HCT116 (cell line): ENCODE data around the gene ZBTB38. TPM values are rescaled to one million over a fixed set of nuclear protein-coding genes. Genes with fewer than 3 reads are reported as not detected.

ENCODE experiments used
- ATAC-seq: fragments of 200-7000 bp; cut with Tn5 transposase; 2 replicates; pipeline ENCODE4 v1.9.1; 2020; ENCODE audit warnings: mild to moderate bottlenecking, moderate library complexity
- BruUV-seq: library from RNA; stranded (reverse); fragments of 400-500 nt; replicated peaks from 2 replicates; lab custom pipeline; 2021; lab: Mats Ljungman, UMichigan
- CTCF ChIA-PET: fragments of 300-600 bp; sonication (Branson Sonifier 250); formaldehyde crosslinking; loops from one replicate; lab custom pipeline; 2021; ENCODE audit warnings: antibody characterized with exemption; lab: Charles Lee
- POLR2A ChIA-PET: fragments of 300-600, 350-600 bp; sonication (Branson Sonifier 250); formaldehyde crosslinking; loops from one replicate; lab custom pipeline; 2021; ENCODE audit warnings: antibody characterized with exemption; lab: Charles Lee
- RAD21 ChIA-PET, 2 experiments: fragments of 300-600 bp; sonication (Branson Sonifier 250); formaldehyde crosslinking; loops; one replicate each; lab custom pipeline; 2023; ENCODE audit warnings: low total read pairs in 2 of 2; ENCODE audit not compliant: uncharacterized antibody in 2 of 2, unreplicated experiment in 2 of 2, low non-redundant PET in 1 of 2; lab: Charles Lee
- DNase-seq: peaks from one replicate; pipeline ENCODE4 v3.0.0-alpha.2; 2010; ENCODE audit warnings: low read depth, low spot score
- H2AFZ ChIP-seq: fragments of 200-600 bp; shearing (Covaris generic), sonication (generic); 2 replicates; pipeline ENCODE4 v1.6.1; 2017; ENCODE audit warnings: low read depth, mixed run types, mixed read lengths, antibody characterized with exemption, low read length; ENCODE audit not compliant: poor library complexity, severe bottlenecking
- H3K27ac ChIP-seq: 2 replicates; pipeline ENCODE4 v1.5.1; 2012; ENCODE audit warnings: low read depth, low read length
- H3K27me3 ChIP-seq: fragments of 200-600 bp; sonication (generic); 2 replicates; pipeline ENCODE4 v1.6.1; 2016; ENCODE audit warnings: mixed run types, low read length, mixed read lengths; ENCODE audit not compliant: insufficient read depth
- H3K36me3 ChIP-seq, 2 experiments: fragments of 200-500 bp in 1 of 2; fragments of 200-600 bp in 1 of 2; sonication (Bioruptor generic) in 1 of 2; sonication (generic) in 1 of 2; 2 replicates each; pipeline versions ENCODE4 v1.5.1 to v1.6.1; 2014 to 2016; ENCODE audit warnings: low read length in 2 of 2, inconsistent platforms in 1 of 2, mixed read lengths in 1 of 2, mixed run types in 1 of 2; ENCODE audit not compliant: insufficient read depth in 2 of 2, control insufficient read depth in 1 of 2
- H3K4me1 ChIP-seq, 2 experiments: fragments of 200-600 bp in 1 of 2; sonication (generic) in 1 of 2; 2 replicates each; pipeline versions ENCODE4 v1.5.1 to v1.6.1; 2012 to 2017; ENCODE audit warnings: low read length in 2 of 2, inconsistent platforms in 1 of 2, mild to moderate bottlenecking in 1 of 2, mixed read lengths in 1 of 2, mixed run types in 1 of 2, moderate library complexity in 1 of 2; ENCODE audit not compliant: insufficient read depth in 2 of 2, control insufficient read depth in 1 of 2
- H3K4me2 ChIP-seq: fragments of 200-600 bp; sonication (generic); 2 replicates; pipeline ENCODE4 v1.6.1; 2017; ENCODE audit warnings: mixed run types, low read length, mixed read lengths
- H3K4me3 ChIP-seq, 2 experiments: fragments of 200-600 bp in 1 of 2; sonication (generic) in 1 of 2; replicated peaks in 1 of 2; 2 replicates each; pipeline ENCODE4 v1.5.1; 2011 to 2016; ENCODE audit warnings: low read length in 2 of 2, control low read depth in 1 of 2, low read depth in 1 of 2, mild to moderate bottlenecking in 1 of 2, mixed read lengths in 1 of 2, mixed run types in 1 of 2
- H3K79me2 ChIP-seq: fragments of 200-600 bp; sonication (generic); 2 replicates; pipeline ENCODE4 v1.6.1; 2017; ENCODE audit warnings: mild to moderate bottlenecking, mixed run types, low read length, moderate library complexity, mixed read lengths; ENCODE audit not compliant: insufficient read depth
- H3K9ac ChIP-seq: fragments of 200-600 bp; sonication (generic); 2 replicates; pipeline ENCODE4 v1.6.1; 2016; ENCODE audit warnings: low read length, mixed read lengths
- H3K9me2 ChIP-seq: fragments of 200-600 bp; sonication (generic), shearing (Covaris generic); 2 replicates; pipeline ENCODE4 v1.6.1; 2017; ENCODE audit warnings: mixed run types, mild to moderate bottlenecking, moderate library complexity; ENCODE audit not compliant: insufficient read depth
- H3K9me3 ChIP-seq, 2 experiments: fragments of 200-500 bp in 1 of 2; fragments of 200-600 bp in 1 of 2; sonication (Bioruptor generic) in 1 of 2; sonication (generic) in 1 of 2; 2 replicates each; pipeline ENCODE4 v1.6.1; 2014 to 2017; ENCODE audit warnings: low read length in 2 of 2, mixed read lengths in 2 of 2, inconsistent platforms in 1 of 2, low read depth in 1 of 2, mild to moderate bottlenecking in 1 of 2, mixed run types in 1 of 2, moderate library complexity in 1 of 2; ENCODE audit not compliant: control insufficient read depth in 1 of 2, insufficient read depth in 1 of 2
- H4K20me1 ChIP-seq: fragments of 200-600 bp; sonication (generic), shearing (Covaris generic); 2 replicates; pipeline ENCODE4 v1.6.1; 2017; ENCODE audit warnings: mixed run types, mild to moderate bottlenecking, moderate library complexity; ENCODE audit not compliant: insufficient read depth
- CEBPB ChIP-seq: IDR thresholded peaks from 2 replicates; pipeline ENCODE4 v1.6.1; 2012; ENCODE audit warnings: low read depth
- EGR1 ChIP-seq: IDR thresholded peaks from 2 replicates; pipeline ENCODE4 v1.6.1; 2012; ENCODE audit warnings: low read depth
- ELF1 ChIP-seq: IDR thresholded peaks from 2 replicates; pipeline ENCODE4 v1.6.1; 2012; ENCODE audit warnings: low read depth, borderline replicate concordance
- POLR2A ChIP-seq: IDR thresholded peaks from 2 replicates; pipeline ENCODE4 v1.7.0; 2011; ENCODE audit warnings: borderline replicate concordance; ENCODE audit not compliant: insufficient read depth, insufficient read length; ENCODE audit errors: extremely low read depth
- REST ChIP-seq: IDR thresholded peaks from 2 replicates; pipeline ENCODE4 v1.6.1; 2012; ENCODE audit warnings: low read depth
- SP1 ChIP-seq: IDR thresholded peaks from 2 replicates; pipeline ENCODE4 v1.6.1; 2012; ENCODE audit warnings: low read depth
- intact Hi-C: fragments of 100-400 bp; cut with micrococcal nuclease; formaldehyde crosslinking; loops from 2 replicates; pipeline ENCODE4 v1.10.0; 2022
- total RNA-seq: library from RNA; stranded (reverse); gene quantifications from one replicate; pipeline ENCODE4 v1.2.1, GENCODE V29; 2021; ENCODE audit not compliant: unreplicated experiment

Gene ZBTB38
- total RNA-seq, 1 experiment from 2014 or later = 33.5 TPM

GRCh38 chr3:141399200-141399599, 30.9 kb downstream of the ZBTB38 start:
- no peaks in the 10 kb centered on the region for H4K20me1 ChIP-seq
- ChIA-PET POLR2A (no interaction called here), RAD21 (no interaction called here), CTCF (no interaction called here)
- H3K27ac ChIP-seq = no peak overlapping the region
- no peak for TF ChIP-seq REST
- no peak for TF ChIP-seq EGR1
- no peak for TF ChIP-seq SP1
- no peak for TF ChIP-seq POLR2A
- TF ChIP-seq CEBPB = no peak
- TF ChIP-seq ELF1 = no peak
- H3K4me3 ChIP-seq = no peak overlapping the region
- no peak overlapping the region for H3K4me2 ChIP-seq
- DNase-seq = no peak
- no peak overlapping the region for H2AFZ ChIP-seq
- H3K4me1 ChIP-seq = peaks cover 10 to 23% of the 10 kb centered on the region in 2 experiments
- no peaks in the 10 kb centered on the region for H3K9me2 ChIP-seq
- H3K79me2 ChIP-seq = 0 out of 2 replicates have a peak, but pooled peaks cover 3% of the 10 kb centered on the region
- intact Hi-C loops = no loop called here
- no peaks in the 10 kb centered on the region; a peak in 1 of 4 replicates for H3K9me3 ChIP-seq
- H3K9ac ChIP-seq = no peak overlapping the region
- H3K27me3 ChIP-seq = no peaks in the 10 kb centered on the region
- no TSS peak for BruUV-seq
- ATAC-seq = no peak
- peaks cover 0 to 12% of the 10 kb centered on the region in 2 experiments; a peak in 1 of 4 replicates for H3K36me3 ChIP-seq
